H1 (cell line): ENCODE data around the gene ADARB2. TPM values are rescaled to one million over a fixed set of nuclear protein-coding genes. Genes with fewer than 3 reads are reported as not detected.

Experiments used
- CTCF ChIA-PET: fragments of 300-600 bp; sonication (Branson Sonifier 250); formaldehyde crosslinking; loops from one replicate; lab custom pipeline; 2021; ENCODE audit not compliant: partially characterized antibody; lab: Charles Lee
- POLR2A ChIA-PET: fragments of 300-600 bp; sonication (Branson Sonifier 250); formaldehyde crosslinking; loops from one replicate; lab custom pipeline; 2021; ENCODE audit warnings: inconsistent platforms; ENCODE audit not compliant: partially characterized antibody; lab: Charles Lee
- DNase-seq, 2 experiments: peaks; one replicate each; pipeline versions ENCODE4 v3.0.0 to v3.0.0-alpha.2; 2010 to 2022; ENCODE audit warnings: low spot score in 2 of 2, low read depth in 1 of 2, mixed read lengths in 1 of 2
- FAIRE-seq: peaks from 2 replicates; lab custom pipeline; 2011; peaks lifted over from hg19 to GRCh38; lab: Jason Lieb, UNC
- H2AFZ ChIP-seq: 2 replicates; pipeline ENCODE4 v1.8.1; 2012; ENCODE audit warnings: low read length, inconsistent platforms
- H2AK5ac ChIP-seq: 2 replicates; pipeline ENCODE4 v1.6.1; 2013; ENCODE audit warnings: low read depth, low read length
- H2BK120ac ChIP-seq: replicated peaks from 2 replicates; pipeline ENCODE3; 2013; ENCODE audit warnings: low read depth, low read length, inconsistent platforms
- H2BK12ac ChIP-seq: 2 replicates; pipeline ENCODE4 v1.6.1; 2013; ENCODE audit warnings: low read depth, low read length
- H2BK15ac ChIP-seq: 2 replicates; pipeline ENCODE4 v1.6.1; 2013; ENCODE audit warnings: low read length
- H2BK20ac ChIP-seq: 2 replicates; pipeline ENCODE4 v1.6.1; 2013; ENCODE audit warnings: low read length
- H2BK5ac ChIP-seq: 2 replicates; pipeline ENCODE4 v1.6.1; 2013; ENCODE audit warnings: low read depth, low read length
- H3K14ac ChIP-seq: 2 replicates; pipeline ENCODE4 v1.6.1; 2013; ENCODE audit warnings: inconsistent platforms; ENCODE audit not compliant: insufficient read length
- H3K18ac ChIP-seq: 2 replicates; pipeline ENCODE4 v1.6.1; 2013; ENCODE audit warnings: low read length; ENCODE audit errors: extremely low read depth
- H3K23ac ChIP-seq: 2 replicates; pipeline ENCODE4 v1.6.1; 2013; ENCODE audit warnings: inconsistent platforms; ENCODE audit not compliant: insufficient read length
- H3K23me2 ChIP-seq: 2 replicates; pipeline ENCODE4 v1.6.1; 2013; ENCODE audit warnings: low read depth, low read length
- H3K27ac ChIP-seq: 2 replicates; pipeline ENCODE4 v1.6.1; 2011; ENCODE audit warnings: low read depth, low read length, inconsistent platforms
- H3K27me3 ChIP-seq, 4 experiments: replicated peaks in 1 of 4; 1 replicate in 1 of 4; 2 replicates in 3 of 4; pipeline versions ENCODE4 v1.6.1 to v1.8.1; 2011 to 2013; ENCODE audit warnings: low read length in 3 of 4, mild to moderate bottlenecking in 3 of 4, inconsistent platforms in 2 of 4, mixed read lengths in 2 of 4, moderate library complexity in 1 of 4; ENCODE audit not compliant: control insufficient read depth in 3 of 4, insufficient read depth in 3 of 4; ENCODE audit errors: extremely low read depth in 1 of 4
- H3K36me3 ChIP-seq, 4 experiments: 2 replicates each; pipeline versions ENCODE4 v1.6.1 to v1.8.1; 2011 to 2013; ENCODE audit warnings: mild to moderate bottlenecking in 4 of 4, low read length in 3 of 4, moderate library complexity in 2 of 4, control low read depth in 1 of 4, inconsistent platforms in 1 of 4; ENCODE audit not compliant: insufficient read depth in 4 of 4, control insufficient read depth in 2 of 4
- H3K4ac ChIP-seq: replicated peaks from 2 replicates; pipeline ENCODE3; 2013; ENCODE audit warnings: low read length, low read depth, mixed read lengths, inconsistent platforms; ENCODE audit not compliant: insufficient read length
- H3K4me1 ChIP-seq, 4 experiments: replicated peaks in 1 of 4; 1 replicate in 1 of 4; 2 replicates in 3 of 4; pipeline versions ENCODE4 v1.6.1 to v1.8.1; 2011 to 2013; ENCODE audit warnings: low read length in 3 of 4, inconsistent platforms in 2 of 4, mixed read lengths in 1 of 4; ENCODE audit not compliant: insufficient read depth in 4 of 4, control insufficient read depth in 3 of 4
- H3K4me2 ChIP-seq, 2 experiments: 2 replicates each; pipeline versions ENCODE4 v1.6.1 to v1.8.1; 2011 to 2013; ENCODE audit warnings: low read depth in 2 of 2, low read length in 2 of 2, control low read depth in 1 of 2, inconsistent platforms in 1 of 2, mild to moderate bottlenecking in 1 of 2; ENCODE audit not compliant: insufficient read depth in 1 of 2
- H3K4me3 ChIP-seq, 4 experiments: fragments of 200-600, 300-600 bp in 1 of 4; sonication (generic), shearing (Covaris generic), sonication (Bioruptor Twin) in 1 of 4; 2 replicates each; pipeline versions ENCODE4 v1.5.1 to v1.8.1; 2011 to 2016; ENCODE audit warnings: low read length in 4 of 4, low read depth in 3 of 4, control low read depth in 2 of 4, inconsistent platforms in 2 of 4, mild to moderate bottlenecking in 2 of 4, mixed read lengths in 1 of 4, moderate library complexity in 1 of 4; ENCODE audit not compliant: insufficient read depth in 2 of 4; ENCODE audit errors: extremely low read depth in 1 of 4
- H3K56ac ChIP-seq: replicated peaks from 2 replicates; pipeline ENCODE3; 2013; ENCODE audit warnings: low read depth, mild to moderate bottlenecking, mixed read lengths, low read length, inconsistent platforms; ENCODE audit not compliant: insufficient read length
- H3K79me1 ChIP-seq: 2 replicates; pipeline ENCODE4 v1.6.1; 2013; ENCODE audit warnings: low read depth, low read length, control low read depth
- H3K79me2 ChIP-seq, 2 experiments: 2 replicates each; pipeline versions ENCODE4 v1.6.1 to v1.8.1; 2012 to 2013; ENCODE audit warnings: low read length in 2 of 2, mild to moderate bottlenecking in 2 of 2, inconsistent platforms in 1 of 2; ENCODE audit not compliant: insufficient read depth in 2 of 2, control insufficient read depth in 1 of 2
- H3K9ac ChIP-seq, 4 experiments: replicated peaks in 1 of 4; 1 replicate in 1 of 4; 2 replicates in 3 of 4; pipeline versions ENCODE4 v1.6.1 to v1.8.1; 2011 to 2013; ENCODE audit warnings: low read depth in 3 of 4, low read length in 3 of 4, control low read depth in 2 of 4, mild to moderate bottlenecking in 2 of 4, moderate library complexity in 2 of 4, inconsistent platforms in 1 of 4; ENCODE audit errors: extremely low read depth in 1 of 4
- H3K9me3 ChIP-seq, 2 experiments: 2 replicates each; pipeline versions ENCODE4 v1.6.1 to v1.8.1; 2012 to 2013; ENCODE audit warnings: mild to moderate bottlenecking in 2 of 2, moderate library complexity in 2 of 2, control low read depth in 1 of 2, inconsistent platforms in 1 of 2, low read depth in 1 of 2, low read length in 1 of 2, mixed read lengths in 1 of 2; ENCODE audit not compliant: insufficient read depth in 2 of 2
- H4K20me1 ChIP-seq, 2 experiments: replicated peaks in 1 of 2; 2 replicates each; pipeline versions ENCODE3 to v1.8.1; 2011 to 2013; ENCODE audit warnings: inconsistent platforms in 2 of 2, low read length in 2 of 2, mild to moderate bottlenecking in 1 of 2; ENCODE audit not compliant: insufficient read depth in 2 of 2, control insufficient read depth in 1 of 2
- H4K5ac ChIP-seq: 2 replicates; pipeline ENCODE4 v1.6.1; 2013; ENCODE audit warnings: low read length, low read depth, mixed read lengths, inconsistent platforms; ENCODE audit not compliant: insufficient read length
- H4K8ac ChIP-seq: 2 replicates; pipeline ENCODE4 v1.8.0; 2013; ENCODE audit warnings: mild to moderate bottlenecking, moderate library complexity, low read length, inconsistent platforms; ENCODE audit not compliant: insufficient read depth; ENCODE audit errors: extremely low read depth
- H4K91ac ChIP-seq: replicated peaks from 2 replicates; pipeline ENCODE3; 2013; ENCODE audit warnings: low read length, mixed read lengths, inconsistent platforms; ENCODE audit not compliant: insufficient read length
- ASH2L ChIP-seq: fragments of 200-600, 300-600 bp; sonication (generic); IDR thresholded peaks from one replicate; pipeline ENCODE4 v1.7.1; 2017; ENCODE audit warnings: low read length
- BCL11A ChIP-seq, 2 experiments: IDR thresholded peaks; one replicate each; pipeline ENCODE4 v1.6.1; 2011; ENCODE audit warnings: low read depth in 2 of 2, low read length in 2 of 2, mild to moderate bottlenecking in 2 of 2
- CHD2 ChIP-seq: IDR thresholded peaks from 2 replicates; pipeline ENCODE4 v1.6.1; 2012; ENCODE audit warnings: low read length, improper control_type of control experiment
- EP300 ChIP-seq, 2 experiments: IDR thresholded peaks; 1 replicate in 1 of 2; 2 replicates in 1 of 2; pipeline ENCODE4 v1.6.1; 2011 to 2012; ENCODE audit warnings: low read depth in 2 of 2, low read length in 2 of 2, mild to moderate bottlenecking in 2 of 2, borderline replicate concordance in 1 of 2, inconsistent platforms in 1 of 2, moderate library complexity in 1 of 2
- JUN ChIP-seq: IDR thresholded peaks from 2 replicates; pipeline ENCODE4 v1.6.1; 2011; ENCODE audit warnings: low read depth, mild to moderate bottlenecking, improper control_type of control experiment, low read length
- MAFK ChIP-seq: IDR thresholded peaks from 2 replicates; pipeline ENCODE4 v1.6.1; 2012; ENCODE audit warnings: low read depth, mild to moderate bottlenecking, improper control_type of control experiment, low read length
- NANOG ChIP-seq: IDR thresholded peaks from 2 replicates; pipeline ENCODE4 v1.6.1; 2011; ENCODE audit warnings: low read length, low read depth, mild to moderate bottlenecking, inconsistent platforms; ENCODE audit not compliant: insufficient read depth, poor library complexity, severe bottlenecking
- POLR2AphosphoS5 ChIP-seq: IDR thresholded peaks from 2 replicates; pipeline ENCODE4 v1.6.1; 2011; ENCODE audit warnings: low read depth, low read length
- RAD21 ChIP-seq, 2 experiments: IDR thresholded peaks in 1 of 2; conservative IDR thresholded peaks in 1 of 2; 2 replicates each; pipeline ENCODE4 v1.6.1; 2011; ENCODE audit warnings: low read depth in 2 of 2, low read length in 2 of 2, improper control_type of control experiment in 1 of 2, inconsistent platforms in 1 of 2, mild to moderate bottlenecking in 1 of 2, moderate library complexity in 1 of 2
- SIX5 ChIP-seq: IDR thresholded peaks from 2 replicates; pipeline ENCODE4 v1.6.1; 2011; ENCODE audit warnings: mild to moderate bottlenecking, low read depth, low read length
- SUZ12 ChIP-seq: fragments of 200-600 bp; sonication (generic); IDR thresholded peaks from 2 replicates; pipeline ENCODE4 v1.6.1; 2012; ENCODE audit warnings: mild to moderate bottlenecking, inconsistent platforms, low read length, moderate library complexity, mixed read lengths
- TBP ChIP-seq: IDR thresholded peaks from 2 replicates; pipeline ENCODE4 v1.6.1; 2011; ENCODE audit warnings: low read depth, low read length, improper control_type of control experiment
- WGBS, 2 experiments: shearing (Covaris generic) in 1 of 2; methylation state at CpG; one replicate each; pipeline versions ENCODE4 v1.1.6 to v1.1.7; 2013 to 2015; ENCODE audit warnings: low lambda C conversion rate in 2 of 2, mixed read lengths in 2 of 2, inconsistent platforms in 1 of 2, low coverage in 1 of 2, missing lambda C conversion rate in 1 of 2; ENCODE audit not compliant: insufficient replicate concordance in 2 of 2, insufficient coverage in 1 of 2, insufficient read length in 1 of 2; ENCODE audit errors: extremely low coverage in 1 of 2, missing lambda C conversion rate in 1 of 2; 5-methylcytosine and 5-hydroxymethylcytosine counted together
- polyA plus RNA-seq, 7 experiments: library from polyadenylated mRNA; depleted of rRNA in 3 of 7; stranded (reverse) in 5 of 7; unstranded in 2 of 7; fragments of >200 nt in 5 of 7; fragments of 200-250 nt in 2 of 7; gene quantifications; 1 replicate in 5 of 7; 2 replicates in 1 of 7; 4 replicates in 1 of 7; pipeline versions ENCODE4 v1.2.1 to v1.2.3, GENCODE V29; 2011 to 2013; ENCODE audit warnings: missing spikeins in 2 of 7, mixed read lengths in 2 of 7
- total RNA-seq: library from RNA; stranded (reverse); fragmentation: NEBNext Ultra II Directional; extraction: Animal tissue kit (Norgen Biotek cat#: 25700); gene quantifications from 2 replicates; pipeline ENCODE4 v1.2.1, GENCODE V29; 2021

Gene ADARB2
- total and polyA plus RNA-seq, 2 of the 8 experiments (the other 6 are each of a cell fraction or from before 2014, with no cell fraction given), result 2.2 to 2.8 TPM

DNA sequence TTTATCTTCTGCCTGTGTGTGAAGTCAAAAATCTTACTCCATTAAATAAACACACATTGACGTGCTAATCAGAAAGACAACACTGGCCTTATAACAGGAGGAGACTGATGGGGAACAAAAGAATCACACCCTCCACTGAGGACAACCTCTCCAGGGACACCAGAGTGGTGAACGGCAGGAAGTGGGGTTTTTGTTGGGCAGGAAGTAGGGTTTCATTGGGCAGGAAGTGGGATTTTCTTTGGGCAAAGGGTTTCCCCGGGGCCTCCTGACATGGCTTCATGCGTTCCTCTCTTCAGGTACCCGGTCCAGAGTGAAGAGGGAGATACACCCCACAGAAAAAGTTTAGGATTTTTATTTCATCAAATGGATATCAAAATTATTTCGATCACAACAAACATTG, 30.6 kb downstream of the ADARB2 start:
- Histone ChIP-seq H3K36me3 (0 out of 8 replicates have a peak, but pooled peaks cover 0 to 3% (median 0%) of the 10 kb centered on the region in 4 experiments), H3K79me2 (no peaks in the 10 kb centered on the region), H4K91ac (no peak overlapping the region), H2AK5ac (no peak overlapping the region), H2BK15ac (no peak overlapping the region), H3K27me3 (no peaks in the 10 kb centered on the region), H4K8ac (no peak overlapping the region), H2BK20ac (no peak overlapping the region), H3K9me3 (peaks cover 18 to 30% of the 10 kb centered on the region in 2 experiments), H3K27ac (no peak overlapping the region), H4K5ac (no peak overlapping the region), H3K18ac (no peak overlapping the region), H3K4me2 (no peak overlapping the region), H3K9ac (no peak overlapping the region), H3K79me1 (no peaks in the 10 kb centered on the region), H2AFZ (no peak overlapping the region), H3K4me3 (no peak overlapping the region), H4K20me1 (no peaks in the 10 kb centered on the region), H3K23me2 (no peaks in the 10 kb centered on the region), H2BK120ac (no peak overlapping the region), H3K4ac (no peak overlapping the region), H3K14ac (no peak overlapping the region), H3K56ac (no peak overlapping the region), H3K4me1 (no peaks in the 10 kb centered on the region), H3K23ac (no peak overlapping the region), H2BK5ac (no peak overlapping the region), H2BK12ac (no peak overlapping the region)
- ChIA-PET CTCF (interaction anchor here (1.4 to 1.5 kb wide), 3 partner anchors 9 to 286 kb away, joined by 3 to 4 read pairs (median 3); no protein-coding TSS in a partner anchor), POLR2A (no interaction called here)
- TF ChIP-seq POLR2AphosphoS5, result no peak
- no peak for TF ChIP-seq BCL11A (IDR thresholded peaks at IDR 0.05; ENCODE audit: low read depth in 2 of 2, low read length in 2 of 2)
- no peak for TF ChIP-seq TBP
- no peak for TF ChIP-seq JUN
- TF ChIP-seq SIX5, result no peak
- no peak for TF ChIP-seq MAFK
- no peak for TF ChIP-seq SUZ12
- TF ChIP-seq EP300 (IDR thresholded peaks at IDR 0.05; ENCODE audit: borderline replicate concordance in 1 of 2, low read depth in 2 of 2, low read length in 2 of 2), result no peak
- no peak for TF ChIP-seq CHD2
- TF ChIP-seq ASH2L, result no peak
- TF ChIP-seq NANOG, result no peak
- no peak for TF ChIP-seq RAD21 (IDR thresholded peaks at IDR 0.05 in 1 of 2, conservative IDR thresholded peaks at IDR 0.05 in 1 of 2; ENCODE audit: low read depth in 2 of 2, low read length in 2 of 2)
- no peak for FAIRE-seq
- no peak for DNase-seq
- 40% methylated on average over 6 of the region's 6 CpGs; no CpG with 5 or more reads in 1 of the 2 experiments for WGBS, 2 experiments
